SK-N-MC (cell line): Measurements from ENCODE around the gene NLRP6.

Experiments
- DNase-seq: peaks from one replicate; pipeline ENCODE4 v3.0.0-alpha.2; 2011; ENCODE audit warnings: low read depth, low spot score
- H3K27ac ChIP-seq: fragments of 200-600 bp; sonication (generic); 2 replicates; pipeline ENCODE4 v1.5.1; 2016; ENCODE audit warnings: mixed run types
- H3K36me3 ChIP-seq: fragments of 200-600 bp; sonication (generic); 2 replicates; pipeline ENCODE4 v1.6.1; 2017; ENCODE audit warnings: antibody characterized with exemption, low read length, mixed read lengths; ENCODE audit not compliant: insufficient read depth
- H3K4me3 ChIP-seq: fragments of 200-600 bp; sonication (generic); 2 replicates; pipeline ENCODE4 v1.5.1; 2016
- H3K9ac ChIP-seq: fragments of 200-600 bp; sonication (generic); 2 replicates; pipeline ENCODE4 v1.8.0; 2017; ENCODE audit warnings: mixed run types, mixed read lengths; ENCODE audit not compliant: insufficient read length
- H3K9me3 ChIP-seq: fragments of 200-600 bp; sonication (generic); 2 replicates; pipeline ENCODE4 v1.6.1; 2017; ENCODE audit warnings: low read depth, mild to moderate bottlenecking, antibody characterized with exemption, low read length, moderate library complexity, mixed read lengths
- EZH2 ChIP-seq: fragments of 200-600 bp; sonication (generic); IDR thresholded peaks from one replicate; pipeline ENCODE4 v1.6.1; 2017; ENCODE audit warnings: antibody characterized with exemption
- FOXP2 ChIP-seq: optimal IDR thresholded peaks from 2 replicates; pipeline ENCODE3; 2011; ENCODE audit warnings: mild to moderate bottlenecking, moderate library complexity; ENCODE audit not compliant: insufficient read depth; ENCODE audit errors: extremely low read length, control extremely low read depth
- POLR2AphosphoS5 ChIP-seq: IDR thresholded peaks from 2 replicates; pipeline ENCODE4 v1.6.1; 2012; ENCODE audit warnings: mild to moderate bottlenecking, low read depth, low read length, borderline replicate concordance

The NLRP6 gene

GRCh38 chr11:272931-273198 lies 5.3 kb upstream of the NLRP6 start:
- H3K36me3 ChIP-seq, result no peaks in the 10 kb centered on the region
- H3K27ac ChIP-seq, result no peak overlapping the region
- H3K9ac ChIP-seq, result no peak overlapping the region
- TF ChIP-seq FOXP2, result no peak
- TF ChIP-seq POLR2AphosphoS5, result no peak
- no peak for TF ChIP-seq EZH2
- no peak overlapping the region for H3K4me3 ChIP-seq
- no peaks in the 10 kb centered on the region; the same call in 1 of the 2 replicates for H3K9me3 ChIP-seq
- DNase-seq, result no peak

- no peaks in the 10 kb centered on the region; the same call in 1 of the 2 replicates for H3K9me3 ChIP-seq
Observed at GRCh38 chr11:276219-276618, 2.0 kb upstream of the NLRP6 start.

GRCh38 chr11:279040-279965 lies 1.1 kb downstream of the NLRP6 start:
- peak overlapping the region; percentile 40 for H3K4me3 ChIP-seq
- no peak for DNase-seq
- no peaks in the 10 kb centered on the region for H3K36me3 ChIP-seq
- no peaks in the 10 kb centered on the region; the same call in 1 of the 2 replicates for H3K9me3 ChIP-seq
- TF ChIP-seq EZH2 (no peak), POLR2AphosphoS5 (no peak), FOXP2 (no peak)
- H3K27ac ChIP-seq, result no peak overlapping the region
- H3K9ac ChIP-seq, result no peak overlapping the region

More at GRCh38 chr11:276219-276618, 2.0 kb upstream of the NLRP6 start:
- DNase-seq, result no peak
- no peak overlapping the region for H3K9ac ChIP-seq
- no peaks in the 10 kb centered on the region for H3K36me3 ChIP-seq
- TF ChIP-seq EZH2, result no peak
- no peak overlapping the region for H3K27ac ChIP-seq
- no peak overlapping the region for H3K4me3 ChIP-seq

GRCh38 chr11:279966-280705 lies 1.9 kb downstream of the NLRP6 start:
- no peaks in the 10 kb centered on the region for H3K36me3 ChIP-seq
- H3K9ac ChIP-seq, result no peak overlapping the region
- DNase-seq, result no peak
- H3K9me3 ChIP-seq, result no peaks in the 10 kb centered on the region; the same call in 1 of the 2 replicates
- no peak overlapping the region for H3K27ac ChIP-seq
- H3K4me3 ChIP-seq, result peak overlapping the region; percentile 40
- TF ChIP-seq POLR2AphosphoS5 (no peak), FOXP2 (no peak), EZH2 (peak; percentile 26)

GRCh38 chr11:280706-281485 lies 2.7 kb downstream of the NLRP6 start:
- Histone ChIP-seq H3K36me3 (no peaks in the 10 kb centered on the region), H3K4me3 (peak overlapping the region; percentile 40; the same call in 1 of the 2 replicates), H3K9ac (no peak overlapping the region), H3K9me3 (no peaks in the 10 kb centered on the region; the same call in 1 of the 2 replicates), H3K27ac (no peak overlapping the region)
- DNase-seq, result no peak
- TF ChIP-seq POLR2AphosphoS5 (no peak), EZH2 (peak; percentile 42), FOXP2 (no peak)

GRCh38 chr11:281486-282161 lies 3.4 kb downstream of the NLRP6 start:
- H3K9ac ChIP-seq, result no peak overlapping the region
- no peak overlapping the region for H3K27ac ChIP-seq
- H3K36me3 ChIP-seq, result no peaks in the 10 kb centered on the region
- no peak for DNase-seq
- H3K9me3 ChIP-seq, result no peaks in the 10 kb centered on the region; the same call in 1 of the 2 replicates
- no peak for TF ChIP-seq EZH2
- no peak for TF ChIP-seq FOXP2
- TF ChIP-seq POLR2AphosphoS5, result no peak
- H3K4me3 ChIP-seq, result no peak overlapping the region

- Histone ChIP-seq H3K27ac (no peak overlapping the region), H3K9me3 (no peaks in the 10 kb centered on the region), H3K36me3 (no peaks in the 10 kb centered on the region), H3K4me3 (no peak overlapping the region), H3K9ac (no peak overlapping the region)
- no peak for TF ChIP-seq FOXP2
- TF ChIP-seq EZH2, result no peak
- no peak for TF ChIP-seq POLR2AphosphoS5
- DNase-seq, result no peak
Observed at GRCh38 chr11:282171-282570, 4.0 kb downstream of the NLRP6 start.
